ENCODE results near the gene BCAM. TPM values are rescaled to one million over a fixed set of nuclear protein-coding genes. Genes with fewer than 3 reads are reported as not detected.

BCAM gene
- total and polyA plus RNA-seq, 2 of the 4 experiments (the other 2 are of a cell fraction) = 2.3 to 35.7 TPM

- no peak overlapping the region for H2AK5ac ChIP-seq (ENCODE audit: low read depth, low read length)
- peaks cover 42% of the 10 kb centered on the region for H3K36me3 ChIP-seq (ENCODE audit: control insufficient read depth, insufficient read depth, low read length)
- H4K91ac ChIP-seq (ENCODE audit: insufficient read depth, low read depth, low read length) = no peak overlapping the region
- peaks cover 13% of the 10 kb centered on the region for H3K9me1 ChIP-seq (ENCODE audit: insufficient read depth, low read length)
- H3K23ac ChIP-seq (ENCODE audit: low read depth, low read length) = no peak overlapping the region
- H2BK15ac ChIP-seq (ENCODE audit: low read depth, low read length) = no peak overlapping the region
- H3K79me1 ChIP-seq (ENCODE audit: low read depth in 1 of 2, low read length in 2 of 2) = peaks cover 29 to 79% of the 10 kb centered on the region in 2 experiments
- no peaks in the 10 kb centered on the region for H3K9me3 ChIP-seq (ENCODE audit: control insufficient read depth, insufficient read depth, low read length)
- H3K27me3 ChIP-seq (ENCODE audit: control insufficient read depth, insufficient read depth, low read length) = no peaks in the 10 kb centered on the region
- H3K56ac ChIP-seq (ENCODE audit: extremely low read depth, insufficient read depth, low read length) = no peak overlapping the region
- no peak overlapping the region for H3K14ac ChIP-seq (replicated peaks; ENCODE audit: low read depth, low read length)
- H2AK9ac ChIP-seq (replicated peaks; ENCODE audit: low read depth, low read length, poor library complexity) = no peak overlapping the region
- H4K5ac ChIP-seq (ENCODE audit: low read depth, low read length) = no peak overlapping the region
- H3K4me3 ChIP-seq (ENCODE audit: insufficient read depth, low read depth, low read length) = no peak overlapping the region
- H2AFZ ChIP-seq (replicated peaks; ENCODE audit: low read length, poor library complexity) = no peak overlapping the region
- no TSS peak for BruUV-seq (replicated peaks)
- H3K4me1 ChIP-seq (ENCODE audit: control insufficient read depth, insufficient read depth, low read length) = no peaks in the 10 kb centered on the region
- CTCF ChIA-PET = no interaction called here
- peaks cover 61% of the 10 kb centered on the region for H4K20me1 ChIP-seq (ENCODE audit: insufficient read depth, low read length)
- dilution Hi-C loops (cut with HindIII; ENCODE audit: low sequenced_read_pairs, unreplicated experiment) = no loop called here
- ATAC-seq (ENCODE audit: low read depth) (no peak), DNase-seq (no peak)
- no peak overlapping the region for H2BK5ac ChIP-seq (ENCODE audit: low read depth, low read length, poor library complexity, severe bottlenecking)
- intact Hi-C loops (cut with micrococcal nuclease) = no loop called here
- no CpG with 5 or more reads among the region's 2 CpGs for WGBS, 2 experiments (ENCODE audit: extremely low coverage in 2 of 2, insufficient read length in 1 of 2)
- no peak overlapping the region for H2BK20ac ChIP-seq (ENCODE audit: low read depth, low read length)
- no peak for TF ChIP-seq BHLHE40 (IDR thresholded peaks at IDR 0.05; ENCODE audit: low read depth, low read length)
- TF ChIP-seq USF2 (IDR thresholded peaks at IDR 0.05; ENCODE audit: low read depth, low read length) = no peak
- no peak for TF ChIP-seq CHD1 (IDR thresholded peaks at IDR 0.05; ENCODE audit: low read depth, low read length)
- no peak for TF ChIP-seq FOS (IDR thresholded peaks at IDR 0.05; ENCODE audit: low read depth, low read length)
- no peak for TF ChIP-seq ELK1 (IDR thresholded peaks at IDR 0.05; ENCODE audit: borderline replicate concordance, low read depth, low read length)
- no peak for TF ChIP-seq MAZ (IDR thresholded peaks at IDR 0.05; ENCODE audit: borderline replicate concordance, low read depth, low read length)
- no peak for TF ChIP-seq NFE2L2 (IDR thresholded peaks at IDR 0.05; ENCODE audit: low read depth, low read length)
- no peak for TF ChIP-seq RCOR1 (IDR thresholded peaks at IDR 0.05; ENCODE audit: insufficient replicate concordance, low read length)
- no peak for TF ChIP-seq RAD21 (IDR thresholded peaks at IDR 0.05; ENCODE audit: low read length)
- no peak for TF ChIP-seq CTCF (conservative IDR thresholded peaks at IDR 0.05; ENCODE audit: low read depth, low read length)
- H3K4me2 ChIP-seq (ENCODE audit: low read depth, low read length) = no peak overlapping the region
- in situ Hi-C loops (cut with MboI; ENCODE audit: low sequenced_read_pairs) = no loop called here
- H3K27ac ChIP-seq (ENCODE audit: insufficient read depth, low read length) = no peak overlapping the region
- POLR2A ChIA-PET (ENCODE audit: unreplicated experiment) = no interaction called here
- no peak overlapping the region for H4K8ac ChIP-seq (ENCODE audit: low read depth in 2 of 2, low read length in 2 of 2)
- H3K18ac ChIP-seq (ENCODE audit: low read depth, low read length) = no peak overlapping the region
- H3K4ac ChIP-seq (ENCODE audit: low read depth, low read length) = no peak overlapping the region
- no peak overlapping the region for H2BK120ac ChIP-seq (ENCODE audit: low read depth, low read length)
- H3K9ac ChIP-seq (ENCODE audit: low read depth, low read length) = no peak overlapping the region
These were observed 55.1 kb downstream of the BCAM start for GRCh38 chr19:44863990-44864389.
